HepG2 (cell line): ENCODE results near the gene KCNAB3. TPM values are rescaled to one million over a fixed set of nuclear protein-coding genes. Genes with fewer than 3 reads are reported as not detected.

Experiments used
- ELF3 ChIP-seq: IDR thresholded peaks from 2 replicates; pipeline ENCODE4 v1.6.1; 2016; ENCODE audit warnings: missing genetic modification reagents, missing compliant biosample characterization
- GFI1 ChIP-seq: sonication (generic); formaldehyde crosslinking; IDR thresholded peaks from 2 replicates; pipeline ENCODE4 v1.5.0; 2020; ENCODE audit warnings: missing genetic modification reagents, mild to moderate bottlenecking, borderline replicate concordance
- HIC2 ChIP-seq: sonication (generic); formaldehyde crosslinking; IDR thresholded peaks from 2 replicates; pipeline ENCODE4 v1.9.0; 2022; ENCODE audit warnings: low read depth, missing genetic modification reagents
- MLX ChIP-seq: IDR thresholded peaks from 2 replicates; pipeline ENCODE4 v1.6.1; 2016
- PITX1 ChIP-seq: sonication (generic); formaldehyde crosslinking; IDR thresholded peaks from 2 replicates; pipeline ENCODE4 v1.5.1; 2020; ENCODE audit warnings: mild to moderate bottlenecking, missing genetic modification reagents
- RFXANK ChIP-seq: IDR thresholded peaks from 2 replicates; pipeline ENCODE4 v1.6.1; 2016
- SMAD1 ChIP-seq: sonication (generic); formaldehyde crosslinking; IDR thresholded peaks from 2 replicates; pipeline ENCODE4 v1.4.0; 2020; ENCODE audit warnings: missing genetic modification reagents, low read depth, mild to moderate bottlenecking, borderline replicate concordance
- TIGD3 ChIP-seq: sonication (generic); formaldehyde crosslinking; IDR thresholded peaks from 2 replicates; pipeline ENCODE4 v1.5.1; 2020; ENCODE audit warnings: mild to moderate bottlenecking, missing genetic modification reagents, borderline replicate concordance
- ZBTB21 ChIP-seq: sonication (generic); formaldehyde crosslinking; IDR thresholded peaks from 2 replicates; pipeline ENCODE4 v1.4.0; 2020; ENCODE audit warnings: missing genetic modification reagents
- ZEB1 ChIP-seq: IDR thresholded peaks from 2 replicates; pipeline ENCODE4 v1.6.1; 2012; ENCODE audit warnings: mild to moderate bottlenecking, low read depth, inconsistent platforms; ENCODE audit not compliant: insufficient replicate concordance
- ZHX1 ChIP-seq: sonication (generic); formaldehyde crosslinking; IDR thresholded peaks from 2 replicates; pipeline ENCODE4 v1.8.1; 2022; ENCODE audit warnings: low read depth, mild to moderate bottlenecking, missing genetic modification reagents
- ZNF547 ChIP-seq: sonication (generic); formaldehyde crosslinking; IDR thresholded peaks from 2 replicates; pipeline ENCODE4 v1.5.1; 2020; ENCODE audit warnings: mild to moderate bottlenecking, missing genetic modification reagents
- ZNF563 ChIP-seq: sonication (generic); formaldehyde crosslinking; IDR thresholded peaks from 2 replicates; pipeline ENCODE4 v1.8.0; 2022; ENCODE audit warnings: mild to moderate bottlenecking, moderate library complexity, missing genetic modification reagents
- ZSCAN22 ChIP-seq: sonication (generic); formaldehyde crosslinking; IDR thresholded peaks from 2 replicates; pipeline ENCODE4 v1.4.0; 2020; ENCODE audit warnings: mild to moderate bottlenecking, missing genetic modification reagents
- polyA plus RNA-seq, 8 experiments: library from polyadenylated mRNA; depleted of rRNA in 3 of 8; stranded (reverse) in 7 of 8; unstranded in 1 of 8; fragments of >200 nt; fragmentation: Illumina TruSeq in 4 of 8; extraction: Trizol in 4 of 8; gene quantifications; 2 replicates each; pipeline versions ENCODE4 v1.2.1 to v1.2.3, GENCODE V29; 2011 to 2016; ENCODE audit warnings: low read depth in 4 of 8, missing spikeins in 1 of 8, mixed read lengths in 1 of 8; ENCODE audit not compliant: insufficient read depth in 1 of 8
- total RNA-seq, 5 experiments: library from RNA; depleted of rRNA; stranded (reverse); fragments of >200 nt; fragmentation: Illumina TruSeq; extraction: Trizol; gene quantifications; 2 replicates each; pipeline ENCODE4 v1.2.3, GENCODE V29; 2016; ENCODE audit warnings: low read depth in 1 of 5
- TF ChIP-seq, protein P1 (sequence below): sonication (generic); formaldehyde crosslinking; IDR thresholded peaks from 2 replicates; pipeline ENCODE4 v1.4.0; 2020; ENCODE audit warnings: mild to moderate bottlenecking, missing genetic modification reagents
- TF ChIP-seq, protein P2 (sequence below): sonication (generic); formaldehyde crosslinking; IDR thresholded peaks from 2 replicates; pipeline ENCODE4 v1.8.1; 2023; ENCODE audit warnings: mild to moderate bottlenecking, missing genetic modification reagents

The KCNAB3 gene
- total and polyA plus RNA-seq, 2 of the 13 experiments (the other 11 are each of a cell fraction or from before 2014, with no cell fraction given), result 0.29 to 0.88 TPM

- TF ChIP-seq, protein P1, sequence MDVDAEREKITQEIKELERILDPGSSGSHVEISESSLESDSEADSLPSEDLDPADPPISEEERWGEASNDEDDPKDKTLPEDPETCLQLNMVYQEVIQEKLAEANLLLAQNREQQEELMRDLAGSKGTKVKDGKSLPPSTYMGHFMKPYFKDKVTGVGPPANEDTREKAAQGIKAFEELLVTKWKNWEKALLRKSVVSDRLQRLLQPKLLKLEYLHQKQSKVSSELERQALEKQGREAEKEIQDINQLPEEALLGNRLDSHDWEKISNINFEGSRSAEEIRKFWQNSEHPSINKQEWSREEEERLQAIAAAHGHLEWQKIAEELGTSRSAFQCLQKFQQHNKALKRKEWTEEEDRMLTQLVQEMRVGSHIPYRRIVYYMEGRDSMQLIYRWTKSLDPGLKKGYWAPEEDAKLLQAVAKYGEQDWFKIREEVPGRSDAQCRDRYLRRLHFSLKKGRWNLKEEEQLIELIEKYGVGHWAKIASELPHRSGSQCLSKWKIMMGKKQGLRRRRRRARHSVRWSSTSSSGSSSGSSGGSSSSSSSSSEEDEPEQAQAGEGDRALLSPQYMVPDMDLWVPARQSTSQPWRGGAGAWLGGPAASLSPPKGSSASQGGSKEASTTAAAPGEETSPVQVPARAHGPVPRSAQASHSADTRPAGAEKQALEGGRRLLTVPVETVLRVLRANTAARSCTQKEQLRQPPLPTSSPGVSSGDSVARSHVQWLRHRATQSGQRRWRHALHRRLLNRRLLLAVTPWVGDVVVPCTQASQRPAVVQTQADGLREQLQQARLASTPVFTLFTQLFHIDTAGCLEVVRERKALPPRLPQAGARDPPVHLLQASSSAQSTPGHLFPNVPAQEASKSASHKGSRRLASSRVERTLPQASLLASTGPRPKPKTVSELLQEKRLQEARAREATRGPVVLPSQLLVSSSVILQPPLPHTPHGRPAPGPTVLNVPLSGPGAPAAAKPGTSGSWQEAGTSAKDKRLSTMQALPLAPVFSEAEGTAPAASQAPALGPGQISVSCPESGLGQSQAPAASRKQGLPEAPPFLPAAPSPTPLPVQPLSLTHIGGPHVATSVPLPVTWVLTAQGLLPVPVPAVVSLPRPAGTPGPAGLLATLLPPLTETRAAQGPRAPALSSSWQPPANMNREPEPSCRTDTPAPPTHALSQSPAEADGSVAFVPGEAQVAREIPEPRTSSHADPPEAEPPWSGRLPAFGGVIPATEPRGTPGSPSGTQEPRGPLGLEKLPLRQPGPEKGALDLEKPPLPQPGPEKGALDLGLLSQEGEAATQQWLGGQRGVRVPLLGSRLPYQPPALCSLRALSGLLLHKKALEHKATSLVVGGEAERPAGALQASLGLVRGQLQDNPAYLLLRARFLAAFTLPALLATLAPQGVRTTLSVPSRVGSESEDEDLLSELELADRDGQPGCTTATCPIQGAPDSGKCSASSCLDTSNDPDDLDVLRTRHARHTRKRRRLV (CRISPR knock-in tag), result no peak
- TF ChIP-seq HIC2 (CRISPR knock-in tag) (no peak), ZSCAN22 (no peak), ZNF547 (peak; percentile 98), ZEB1 (no peak), MLX (CRISPR knock-in tag) (0 out of 2 replicates have a peak, but pooled peaks have one; percentile 17), PITX1 (CRISPR knock-in tag) (0 out of 2 replicates have a peak, but pooled peaks have one; percentile 37), SMAD1 (CRISPR knock-in tag) (no peak), GFI1 (CRISPR knock-in tag) (no peak), TIGD3 (no peak), ZNF563 (CRISPR knock-in tag) (peak; percentile 96), ELF3 (CRISPR knock-in tag) (0 out of 2 replicates have a peak, but pooled peaks have one; percentile 25), ZHX1 (CRISPR knock-in tag) (0 out of 2 replicates have a peak, but pooled peaks have one; percentile 59), RFXANK (no peak), ZBTB21 (CRISPR knock-in tag) (no peak)
- TF ChIP-seq, protein P2, sequence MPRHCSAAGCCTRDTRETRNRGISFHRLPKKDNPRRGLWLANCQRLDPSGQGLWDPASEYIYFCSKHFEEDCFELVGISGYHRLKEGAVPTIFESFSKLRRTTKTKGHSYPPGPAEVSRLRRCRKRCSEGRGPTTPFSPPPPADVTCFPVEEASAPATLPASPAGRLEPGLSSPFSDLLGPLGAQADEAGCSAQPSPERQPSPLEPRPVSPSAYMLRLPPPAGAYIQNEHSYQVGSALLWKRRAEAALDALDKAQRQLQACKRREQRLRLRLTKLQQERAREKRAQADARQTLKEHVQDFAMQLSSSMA (CRISPR knock-in tag), result peak; percentile 57; the same call in 1 of the 2 replicates
Measured at GRCh38 chr17:7915611-7916384, 13.9 kb downstream of the KCNAB3 start, which contains the start of gene RNF227 (continued).
